Measurements from ENCODE around the gene MVK.

MVK gene

DNA sequence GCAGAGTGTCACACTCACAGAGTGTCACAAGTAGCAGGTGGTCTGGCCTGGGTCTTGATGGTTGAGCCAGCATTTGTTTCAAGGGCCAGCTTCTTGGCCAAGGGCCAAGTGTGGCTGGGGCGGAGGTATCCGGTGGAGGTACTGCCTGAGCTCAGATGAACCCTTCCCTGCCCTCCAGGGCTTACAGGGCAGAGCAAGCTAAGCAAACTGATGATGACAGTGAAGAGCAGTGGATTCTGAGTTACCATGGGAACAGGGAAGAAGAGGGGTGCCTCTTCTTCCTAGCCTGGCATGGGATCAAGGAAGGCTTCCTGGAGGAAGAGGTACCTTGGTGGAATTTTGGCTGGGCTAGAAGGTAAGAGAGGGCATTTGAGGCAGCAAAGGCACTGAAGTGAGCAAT, 35.7 kb downstream of the MVK start:
- DNase-seq (ENCODE audit: low read depth): no peak

DNA sequence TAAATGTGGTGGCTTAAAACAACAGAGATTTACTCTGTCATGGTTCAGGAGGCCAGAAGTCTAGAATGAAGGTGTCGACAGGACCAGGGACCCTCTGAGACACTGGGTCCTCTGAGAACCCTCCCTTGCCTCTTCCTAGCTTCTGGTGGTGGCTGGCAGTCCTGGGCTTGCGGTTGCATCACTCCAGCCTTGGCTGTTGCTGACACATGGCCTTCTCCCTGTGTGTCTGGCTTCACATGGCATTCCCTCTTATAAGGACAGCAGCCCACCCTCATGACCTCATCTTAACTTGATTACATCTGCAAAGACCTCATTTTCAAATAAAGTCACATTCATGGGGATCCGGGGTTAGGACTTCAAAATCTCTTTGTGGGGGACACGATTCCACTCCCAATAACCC, 36.9 kb downstream of the MVK start:
- DNase-seq (ENCODE audit: low read depth): no peak

GRCh38 chr12:109611223-109611622, 37.6 kb downstream of the MVK start:
- DNase-seq (ENCODE audit: low read depth): no peak

DNA sequence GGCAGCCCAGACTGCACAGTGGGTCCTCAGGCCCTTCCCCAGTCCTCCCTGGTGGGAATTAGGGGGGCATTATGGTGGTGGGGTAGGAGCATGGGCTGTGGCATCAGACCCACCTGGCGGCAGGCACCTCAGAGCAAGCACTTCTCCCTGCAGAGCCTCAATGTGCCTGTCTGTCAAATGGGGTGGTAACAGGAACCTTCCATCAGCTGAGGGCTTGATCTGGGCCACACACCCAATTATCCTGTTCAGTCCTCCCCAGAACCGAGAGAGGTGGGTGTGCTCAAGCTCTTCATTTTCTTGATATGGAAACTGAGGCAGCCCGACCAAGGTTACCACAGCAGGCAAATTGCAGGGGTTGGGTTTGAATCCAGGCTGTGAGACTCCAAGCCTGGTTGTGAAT, 38.4 kb downstream of the MVK start:
- no peak for DNase-seq (ENCODE audit: low read depth)

GRCh38 chr12:109612975-109613502, 39.4 kb downstream of the MVK start:
- no peak for DNase-seq (ENCODE audit: low read depth)

DNA sequence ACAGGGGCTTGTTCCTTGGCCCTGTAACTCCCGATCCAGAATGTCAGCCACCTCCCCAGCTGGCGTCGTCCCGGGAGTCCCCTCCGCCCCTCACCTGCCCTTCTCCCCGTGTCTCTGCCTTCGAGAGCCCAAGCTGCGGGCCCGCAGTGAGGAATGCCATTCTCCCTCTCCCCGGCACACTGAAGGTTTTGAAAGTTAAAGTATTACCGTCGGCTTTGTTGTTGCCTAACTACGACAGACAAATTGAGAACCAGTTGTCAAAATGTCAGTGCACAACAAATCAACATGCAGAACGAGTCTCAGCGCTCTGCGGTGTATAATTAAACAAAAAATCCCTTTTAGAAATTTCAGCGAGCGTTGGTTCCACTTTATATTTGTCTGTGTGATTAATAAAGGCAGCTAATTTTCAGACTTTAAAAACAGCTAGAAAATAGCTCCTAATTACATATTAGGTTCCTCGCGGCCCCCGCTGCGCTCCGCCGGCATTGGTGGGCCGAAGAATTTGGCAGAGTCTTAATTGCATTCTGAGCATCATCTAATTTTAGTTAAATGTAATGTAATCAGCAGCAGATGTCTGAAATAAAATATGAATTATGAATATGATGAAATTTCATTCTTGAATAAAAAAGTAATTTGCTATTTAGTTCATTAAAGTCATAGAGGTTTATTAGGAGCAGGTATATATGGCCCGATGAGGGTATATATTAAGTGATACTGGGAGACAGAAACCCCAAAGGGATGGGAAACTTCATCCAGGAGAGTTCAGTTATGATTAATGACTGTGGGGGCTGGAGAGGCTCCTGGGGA, 40.3 kb downstream of the MVK start:
- no peak for DNase-seq (ENCODE audit: low read depth)

- DNase-seq (ENCODE audit: low read depth): no peak
Observed at GRCh38 chr12:109615556-109616229, 42.1 kb downstream of the MVK start.

GRCh38 chr12:109617491-109617890, 43.9 kb downstream of the MVK start:
- no peak for DNase-seq (ENCODE audit: low read depth)

GRCh38 chr12:109618082-109618481, 44.5 kb downstream of the MVK start:
- DNase-seq (ENCODE audit: low read depth): no peak

GRCh38 chr12:109619002-109619604, 45.5 kb downstream of the MVK start:
- no peak for DNase-seq (ENCODE audit: low read depth)

GRCh38 chr12:109621211-109621694, 47.7 kb downstream of the MVK start:
- DNase-seq (ENCODE audit: low read depth): no peak

GRCh38 chr12:109621901-109622364, 48.3 kb downstream of the MVK start:
- DNase-seq (ENCODE audit: low read depth): no peak

- DNase-seq (ENCODE audit: low read depth): no peak
Observed at GRCh38 chr12:109624467-109624866, 50.9 kb downstream of the MVK start.

DNA sequence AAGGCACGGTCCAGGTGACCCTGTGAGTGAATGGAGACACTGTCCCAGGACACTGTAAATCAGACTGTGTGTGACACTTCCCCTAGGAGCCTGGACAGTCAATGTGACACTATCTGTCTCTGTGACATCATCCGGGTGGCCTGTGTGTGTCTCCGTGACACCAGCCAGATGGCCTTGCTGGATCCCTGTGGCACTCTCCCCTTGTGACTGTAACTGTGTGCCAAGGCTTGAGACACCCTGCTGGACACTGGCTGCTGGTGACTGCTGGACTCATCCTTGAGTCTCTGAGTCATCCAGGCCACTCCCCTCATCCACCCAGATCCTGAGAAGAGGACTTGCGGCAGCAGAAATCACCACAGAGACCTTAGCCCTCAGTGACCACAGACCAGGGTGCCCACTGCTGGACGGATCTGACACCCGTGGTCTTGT, 51.6 kb downstream of the MVK start:
- no peak for DNase-seq (ENCODE audit: low read depth)

- DNase-seq (ENCODE audit: low read depth): no peak
Observed at GRCh38 chr12:109625749-109626377, 52.3 kb downstream of the MVK start.

DNA sequence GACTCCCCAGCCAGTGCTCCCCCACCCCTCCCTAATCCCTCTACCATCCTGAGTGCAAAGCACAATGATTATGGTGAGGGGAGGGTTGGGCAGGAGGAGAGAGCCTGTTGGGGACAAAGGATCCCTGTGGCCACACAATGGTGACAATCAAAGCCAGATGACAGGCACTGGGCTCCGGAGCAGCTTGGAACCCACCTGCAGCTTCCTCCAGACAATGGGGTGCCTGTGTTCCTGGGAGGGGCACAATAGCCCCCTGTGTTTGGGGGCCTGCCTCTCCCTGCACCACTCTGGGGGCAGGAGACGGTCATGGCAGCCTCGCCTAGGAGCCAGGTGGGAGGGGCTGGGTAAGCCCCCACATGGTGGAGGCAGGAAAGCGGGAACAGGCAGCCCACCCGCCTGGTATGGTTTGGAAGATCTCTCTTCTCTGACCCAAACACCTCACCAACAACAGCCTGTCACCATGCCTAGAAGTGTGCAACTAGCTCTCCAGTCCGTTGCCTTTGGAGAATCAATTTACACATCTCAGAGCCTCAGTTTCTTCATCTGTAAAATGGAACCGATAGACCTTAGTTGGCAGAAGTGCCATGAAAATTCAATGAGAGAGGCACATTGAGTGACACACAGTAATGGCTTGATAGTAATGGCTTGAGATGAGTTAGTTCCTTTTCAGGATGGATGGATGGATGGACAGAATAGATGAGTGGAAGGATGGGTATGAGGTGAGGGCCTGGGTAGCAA, 53.0 kb downstream of the MVK start:
- no peak for DNase-seq (ENCODE audit: low read depth)

DNA sequence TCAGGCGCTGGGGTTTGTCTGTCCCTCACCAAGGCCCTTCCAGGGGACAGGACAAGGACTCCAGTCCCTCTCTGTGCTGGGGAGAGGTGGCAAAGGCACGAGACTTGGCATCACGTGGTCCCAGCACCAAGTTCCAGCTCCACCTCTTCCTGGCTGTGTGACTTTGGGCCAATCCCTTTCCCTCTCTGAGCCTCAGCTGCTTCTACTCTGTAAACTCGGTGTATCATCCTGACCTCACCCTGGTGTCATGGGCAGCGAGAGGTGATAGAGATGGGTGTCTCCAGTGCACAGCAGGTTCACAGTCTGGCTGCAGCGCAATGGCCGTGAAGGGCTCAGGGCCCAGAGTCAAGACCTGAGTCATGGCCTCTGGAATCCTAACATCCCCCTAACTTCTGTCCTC, 54.0 kb downstream of the MVK start:
- DNase-seq (ENCODE audit: low read depth): no peak

- DNase-seq (ENCODE audit: low read depth): no peak
Observed at GRCh38 chr12:109630107-109630506, 56.5 kb downstream of the MVK start.

GRCh38 chr12:109630815-109631214, 57.2 kb downstream of the MVK start:
- DNase-seq (ENCODE audit: low read depth): no peak

GRCh38 chr12:109631302-109631701, 57.7 kb downstream of the MVK start:
- no peak for DNase-seq (ENCODE audit: low read depth)

- no peak for DNase-seq (ENCODE audit: low read depth)
Observed at GRCh38 chr12:109631751-109632150, 58.2 kb downstream of the MVK start.

- no peak for DNase-seq (ENCODE audit: low read depth)
Observed at GRCh38 chr12:109632342-109632741, 58.7 kb downstream of the MVK start.

Data from CMK (cell line).